Transverse colon (tissue), 4 donors: ENCODE data around the gene DDX17. TPM values are rescaled to one million over a fixed set of nuclear protein-coding genes. Genes with fewer than 3 reads are reported as not detected.

Experiments used
- DNase-seq: peaks from one replicate; pipeline ENCODE4 v3.0.0-alpha.2; 2019
- H3K27ac ChIP-seq, 4 donors: fragments of 200-600 bp; sonication (generic); 2 replicates each; pipeline ENCODE4 v1.5.1; 2016 to 2018; ENCODE audit warnings: inconsistent platforms in 4 of 4
- H3K27me3 ChIP-seq: fragments of 200-600 bp; sonication (generic); 2 replicates; pipeline ENCODE4 v1.5.1; 2017; ENCODE audit warnings: inconsistent platforms
- H3K36me3 ChIP-seq, 4 donors: fragments of 200-600 bp; sonication (generic); 2 replicates each; pipeline ENCODE4 v1.5.1; 2017 to 2019; ENCODE audit warnings: inconsistent platforms in 4 of 4
- H3K4me1 ChIP-seq, 4 donors: fragments of 200-600 bp; sonication (generic); 2 replicates each; pipeline ENCODE4 v1.5.1; 2017 to 2020; ENCODE audit warnings: inconsistent platforms in 4 of 4
- H3K4me3 ChIP-seq, 4 donors: fragments of 200-600 bp; sonication (generic); 1 replicate in 1 of 4; 2 replicates in 3 of 4; pipeline versions ENCODE4 v1.5.1 to v1.6.1; 2017 to 2019; ENCODE audit warnings: inconsistent platforms in 4 of 4
- H3K9me3 ChIP-seq, 2 donors: fragments of 200-600 bp; sonication (generic); 2 replicates each; pipeline ENCODE4 v1.5.1; 2017 to 2019; ENCODE audit warnings: inconsistent platforms in 2 of 2
- CTCF ChIP-seq, 5 experiments: fragments of 200-600 bp in 3 of 5; fragments of 450-650 bp in 2 of 5; sonication (generic) in 3 of 5; IDR thresholded peaks; 1 replicate in 2 of 5; 2 replicates in 3 of 5; pipeline ENCODE4 v1.5.1; 2016 to 2017; ENCODE audit warnings: antibody characterized with exemption in 5 of 5, inconsistent platforms in 3 of 5, mild to moderate bottlenecking in 2 of 5, moderate library complexity in 1 of 5
- EP300 ChIP-seq: sonication (generic); formaldehyde crosslinking; IDR thresholded peaks from one replicate; pipeline ENCODE4 v1.6.1; 2017; ENCODE audit warnings: antibody characterized with exemption, low read depth
- POLR2A ChIP-seq: fragments of 450-650 bp; IDR thresholded peaks from one replicate; pipeline ENCODE4 v1.6.1; 2016; ENCODE audit warnings: antibody characterized with exemption, mild to moderate bottlenecking, moderate library complexity
- POLR2AphosphoS5 ChIP-seq, 3 donors: sonication (generic); formaldehyde crosslinking; IDR thresholded peaks; one replicate each; pipeline ENCODE4 v1.6.1; 2016; ENCODE audit warnings: antibody characterized with exemption in 3 of 3
- WGBS, 2 donors: methylation state at CpG; one replicate each; pipeline ENCODE4 v1.1.5; 2018; ENCODE audit warnings: low coverage in 1 of 2; 5-methylcytosine and 5-hydroxymethylcytosine counted together
- in situ Hi-C, 4 donors: fragments of 200-750 bp; cut with MboI; loops; one replicate each; pipeline versions ENCODE4 v1.15.0 to v1.15.1; 2017; ENCODE audit warnings: low sequenced_read_pairs in 3 of 4, low pct_ligation_motif_present in 1 of 4, low pct_unique_long_range_greater_than_20kb in 1 of 4
- intact Hi-C: fragments of 100-400 bp; cut with DNase I; formaldehyde crosslinking; loops from one replicate; pipeline ENCODE4 v1.15.1; 2023; ENCODE audit warnings: low total_unique reads
- total RNA-seq, 4 donors: library from RNA; depleted of rRNA; stranded (reverse); fragments of >200 nt; gene quantifications; one replicate each; pipeline ENCODE4 v1.1.0, GENCODE V29; 2016

The DDX17 gene
- total RNA-seq, 4 donors from 2014 or later, result 506 to 1,034 (median 728) TPM

DNA sequence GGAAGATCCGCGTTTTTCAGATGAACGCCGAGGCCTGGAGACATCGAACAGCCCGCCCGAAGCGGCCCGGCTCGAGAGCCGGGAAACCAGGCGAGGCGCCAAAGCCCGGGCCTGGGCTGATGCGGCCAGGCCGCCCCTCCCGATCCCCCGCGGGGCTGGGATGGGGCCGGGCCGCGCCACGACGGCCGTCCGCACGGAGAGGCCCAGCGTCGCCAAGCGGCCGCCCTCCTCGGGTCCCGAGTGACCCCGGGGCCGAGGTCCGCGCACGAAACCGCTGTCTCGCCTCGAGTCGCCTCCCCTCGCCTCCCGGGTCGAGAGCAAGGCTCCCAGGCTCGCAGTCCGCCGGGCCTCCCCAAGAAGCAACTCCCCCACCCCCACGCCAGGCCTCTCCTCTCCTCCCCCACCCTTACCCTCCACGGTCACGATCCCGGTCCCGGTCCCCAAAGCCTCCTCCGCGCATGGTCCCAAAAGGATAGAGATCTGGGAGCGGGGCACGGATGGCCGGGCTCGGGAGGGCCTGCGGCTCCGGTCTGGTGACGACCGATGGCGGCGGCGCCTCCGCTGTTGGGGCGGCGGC lies 482 bp downstream of the DDX17 start:
- Histone ChIP-seq H3K27me3 (no peaks in the 10 kb centered on the region), H3K27ac (peak overlapping the region; percentile 97 to 100 (median 98)), H3K4me1 (peaks cover 20 to 45% (median 28%) of the 10 kb centered on the region in 4 donors), H3K4me3 (peak overlapping the region; percentile 67 to 90 (median 82)), H3K9me3 (no peaks in the 10 kb centered on the region), H3K36me3 (peaks cover 0 to 3% (median 0%) of the 10 kb centered on the region in 4 donors)
- intact Hi-C loops (loop anchor here (2.0 kb wide), 1 partner anchor 63 kb away; no protein-coding TSS in a partner anchor), in situ Hi-C loops (no loop called here)
- WGBS, 2 donors, result 1% methylated on average over 44 of the region's 69 CpGs; no CpG with 5 or more reads in 1 of the 2 donors
- TF ChIP-seq POLR2AphosphoS5 (IDR thresholded peaks at IDR 0.05) (peak in 2 of 3 donors; percentile 37 to 79), EP300 (no peak)
- peak; percentile 74 for DNase-seq

DNA sequence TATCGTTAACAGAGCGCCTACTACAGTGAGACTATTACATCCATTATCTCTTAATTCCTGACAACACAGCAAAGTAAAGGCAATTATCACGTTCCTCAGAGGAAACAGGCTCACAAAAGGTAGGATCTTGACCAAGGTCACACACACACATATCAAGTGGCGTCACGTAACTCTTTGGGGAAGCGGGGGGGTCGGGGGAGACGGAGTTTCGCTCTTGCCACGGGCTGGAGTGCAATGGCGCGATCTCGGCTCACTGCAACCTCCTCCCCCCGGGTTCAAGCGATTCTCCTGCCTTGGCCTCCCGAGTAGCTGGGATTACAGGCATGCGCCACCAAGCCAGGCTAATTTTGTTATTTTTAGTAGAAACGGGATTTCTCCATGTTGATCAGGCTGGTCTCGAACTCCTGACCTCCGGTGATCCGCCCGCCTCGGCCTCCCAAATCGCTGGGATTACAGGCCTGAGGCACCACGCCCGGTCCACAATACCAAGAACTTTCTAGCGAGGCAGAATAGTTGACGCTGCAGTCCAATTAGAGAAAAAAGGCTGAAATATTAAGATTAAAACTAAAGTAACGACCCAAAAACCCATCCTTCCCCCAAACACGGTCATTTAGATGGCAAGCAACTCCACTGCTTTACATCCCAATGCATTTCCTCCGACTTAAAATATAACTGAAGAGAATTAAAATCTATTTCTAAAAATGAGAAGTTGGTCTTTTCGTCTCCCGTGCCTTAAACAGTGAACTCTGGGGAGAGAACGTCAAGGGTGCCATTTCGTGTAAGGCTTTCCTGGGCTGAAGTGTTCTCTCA lies 1.2 kb downstream of the DDX17 start:
- H3K4me3 ChIP-seq, result peak overlapping the region; percentile 67 to 90 (median 82)
- in situ Hi-C loops (no loop called here), intact Hi-C loops (no loop called here)
- H3K4me1 ChIP-seq, result peaks cover 20 to 49% (median 28%) of the 10 kb centered on the region in 4 donors
- H3K9me3 ChIP-seq, result no peaks in the 10 kb centered on the region
- H3K27ac ChIP-seq, result peak overlapping the region; percentile 97 to 100 (median 98)
- peak; percentile 66 for DNase-seq
- H3K27me3 ChIP-seq, result no peaks in the 10 kb centered on the region
- TF ChIP-seq POLR2AphosphoS5 (IDR thresholded peaks at IDR 0.05), result peak in 1 of 3 donors; percentile 4
- TF ChIP-seq EP300, result no peak
- 0 to 1% methylated on average over 7 to 35 of the region's 35 CpGs for WGBS, 2 donors
- H3K36me3 ChIP-seq, result peaks cover 0 to 8% (median 3%) of the 10 kb centered on the region in 4 donors

DNA sequence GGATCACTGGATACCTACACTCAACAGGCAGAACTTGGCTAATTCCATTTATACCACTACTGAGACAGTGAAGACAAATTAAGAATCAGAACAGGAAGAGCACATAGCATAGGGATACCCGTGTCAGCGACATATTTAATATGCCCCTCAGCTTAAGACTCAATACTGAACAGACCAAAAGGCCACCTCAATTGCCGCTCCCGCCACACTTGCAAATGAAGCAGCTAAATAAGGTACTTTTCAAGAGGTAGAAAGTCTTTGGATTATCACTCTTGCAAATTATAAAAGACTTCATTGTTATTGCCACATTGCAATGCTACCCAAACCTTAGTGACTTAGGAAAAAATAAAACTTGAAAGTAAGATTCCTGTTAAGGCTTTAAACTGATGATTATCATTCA lies 3.1 kb downstream of the DDX17 start:
- DNase-seq, result no peak
- in situ Hi-C loops, result no loop called here
- peaks cover 20 to 57% (median 28%) of the 10 kb centered on the region in 4 donors for H3K4me1 ChIP-seq
- peak overlapping the region; percentile 97 to 100 (median 98) for H3K27ac ChIP-seq
- no peak for TF ChIP-seq POLR2AphosphoS5 (IDR thresholded peaks at IDR 0.05)
- TF ChIP-seq CTCF (IDR thresholded peaks at IDR 0.05), result no peak
- no peak for TF ChIP-seq EP300
- TF ChIP-seq POLR2A, result no peak
- H3K4me3 ChIP-seq, result peak overlapping the region in 1 of 4 donors; percentile 67
- intact Hi-C loops, result no loop called here
- H3K9me3 ChIP-seq, result no peaks in the 10 kb centered on the region
- 38 to 70% methylated on average over 2 to 4 of the region's 4 CpGs for WGBS, 2 donors
- H3K36me3 ChIP-seq, result peaks cover 0 to 27% (median 12%) of the 10 kb centered on the region in 4 donors
- H3K27me3 ChIP-seq, result no peaks in the 10 kb centered on the region

GRCh38 chr22:38501797-38502672 lies 4.1 kb downstream of the DDX17 start:
- H3K9me3 ChIP-seq, result no peaks in the 10 kb centered on the region
- no peaks in the 10 kb centered on the region for H3K27me3 ChIP-seq
- TF ChIP-seq POLR2A (no peak), EP300 (no peak), CTCF (IDR thresholded peaks at IDR 0.05) (no peak)
- no peak for DNase-seq
- peak overlapping the region in 2 of 4 donors; percentile 99 to 100 for H3K27ac ChIP-seq
- H3K36me3 ChIP-seq, result peaks cover 0 to 36% (median 17%) of the 10 kb centered on the region in 4 donors
- whole genome bisulfite sequencing, 2 donors, result 72 to 84% methylated on average over 3 to 10 of the region's 10 CpGs
- H3K4me3 ChIP-seq, result peak overlapping the region in 1 of 4 donors; percentile 67
- in situ Hi-C loops (no loop called here), intact Hi-C loops (no loop called here)
- H3K4me1 ChIP-seq, result peaks cover 20 to 54% (median 27%) of the 10 kb centered on the region in 4 donors
